T-cell (primary cell): ENCODE measurements around the gene FPGS. TPM values are rescaled to one million over a fixed set of nuclear protein-coding genes. Genes with fewer than 3 reads are reported as not detected.

Source experiments
- ATAC-seq, 4 experiments: fragments of 200-7000 bp in 3 of 4; fragments of 150-1000 bp in 1 of 4; cut with Tn5 transposase; replicated peaks in 1 of 4; 1 replicate in 3 of 4; 2 replicates in 1 of 4; pipeline ENCODE4 v1.10.0; 2021; ENCODE audit warnings: moderate library complexity in 3 of 4, mild to moderate bottlenecking in 2 of 4, moderate number of reproducible peaks in 1 of 4
- CTCF ChIA-PET, 2 donors: fragments of 300-600 bp; sonication (Branson Sonifier 250); formaldehyde crosslinking; loops; one replicate each; lab custom pipeline; 2022; ENCODE audit warnings: antibody characterized with exemption in 2 of 2; lab: Charles Lee
- POLR2A ChIA-PET, 2 donors: fragments of 300-600 bp; sonication (Branson Sonifier 250); formaldehyde crosslinking; loops; one replicate each; lab custom pipeline; 2022; ENCODE audit warnings: antibody characterized with exemption in 2 of 2; lab: Charles Lee
- DNase-seq, 35 experiments: peaks; one replicate each; pipeline versions ENCODE4 v3.0.0 to v3.0.0-alpha.2; 2013 to 2023
- H3K27ac ChIP-seq: one replicate; pipeline ENCODE4 v1.5.1; 2013; ENCODE audit warnings: low read length
- H3K27me3 ChIP-seq, 2 experiments: replicated peaks in 1 of 2; 1 replicate in 1 of 2; 2 replicates in 1 of 2; pipeline versions ENCODE4 v1.6.1 to v1.7.0; 2013; ENCODE audit warnings: low read length in 1 of 2, mixed read lengths in 1 of 2; ENCODE audit not compliant: control insufficient read depth in 2 of 2, insufficient read depth in 2 of 2; ENCODE audit errors: extremely low read depth in 1 of 2
- H3K36me3 ChIP-seq, 2 donors: 1 replicate in 1 of 2; 2 replicates in 1 of 2; pipeline versions ENCODE4 v1.6.1 to v1.7.0; 2013; ENCODE audit warnings: low read length in 1 of 2; ENCODE audit not compliant: control insufficient read depth in 2 of 2, insufficient read depth in 1 of 2; ENCODE audit errors: extremely low read depth in 1 of 2
- H3K4me1 ChIP-seq, 2 experiments: 1 replicate in 1 of 2; 2 replicates in 1 of 2; pipeline versions ENCODE4 v1.6.1 to v1.7.0; 2013; ENCODE audit warnings: low read length in 2 of 2, mixed read lengths in 1 of 2; ENCODE audit not compliant: insufficient read depth in 2 of 2, control insufficient read depth in 1 of 2; ENCODE audit errors: extremely low read depth in 1 of 2
- H3K4me3 ChIP-seq, 2 donors: 1 replicate in 1 of 2; 2 replicates in 1 of 2; pipeline versions ENCODE4 v1.5.1 to v1.7.0; 2013; ENCODE audit warnings: mild to moderate bottlenecking in 2 of 2, low read length in 1 of 2, moderate library complexity in 1 of 2; ENCODE audit not compliant: control insufficient read depth in 1 of 2; ENCODE audit errors: extremely low read depth in 1 of 2
- H3K9me3 ChIP-seq: 2 replicates; pipeline ENCODE4 v1.7.0; 2013
- H3K27ac Mint-ChIP-seq, 2 donors: one replicate each; pipeline ENCODE4 v1.8.0; 2020 to 2021; ENCODE audit warnings: mild to moderate bottlenecking in 2 of 2, mixed read lengths in 2 of 2
- H3K27me3 Mint-ChIP-seq, 2 donors: one replicate each; pipeline ENCODE4 v1.8.0; 2021 to 2022; ENCODE audit warnings: mixed read lengths in 2 of 2
- H3K36me3 Mint-ChIP-seq: one replicate; pipeline ENCODE4 v1.8.0; 2021; ENCODE audit warnings: mixed read lengths
- H3K4me1 Mint-ChIP-seq, 3 donors: one replicate each; pipeline ENCODE4 v1.8.0; 2020 to 2022; ENCODE audit warnings: mixed read lengths in 3 of 3, mild to moderate bottlenecking in 1 of 3
- H3K4me3 Mint-ChIP-seq, 3 donors: one replicate each; pipeline ENCODE4 v1.8.0; 2020 to 2022; ENCODE audit warnings: mild to moderate bottlenecking in 3 of 3, mixed read lengths in 3 of 3, moderate library complexity in 3 of 3
- H3K9me3 Mint-ChIP-seq, 3 donors: one replicate each; pipeline ENCODE4 v1.8.0; 2020 to 2022; ENCODE audit warnings: mixed read lengths in 3 of 3
- WGBS: methylation state at CpG from one replicate; pipeline ENCODE4 v1.1.5; 2013; ENCODE audit warnings: missing lambda C conversion rate; ENCODE audit not compliant: insufficient coverage; 5-methylcytosine and 5-hydroxymethylcytosine counted together
- total RNA-seq, 35 experiments: library from RNA in 6 of 35; stranded (reverse) in 6 of 35; fragments of 120-200 nt in 1 of 35; gene quantifications; one replicate each; pipeline versions ENCODE4 v1.2.1 to v1.2.4 and lab custom pipeline; 2013 to 2026

Gene FPGS
- total RNA-seq, 5 donors from 2014 or later (not counting 1 experiment from before 2014, with no cell fraction given) = 78.4 to 151 (median 139) TPM

- no peaks in the 10 kb centered on the region for H3K27me3 ChIP-seq
- H3K4me1 Mint-ChIP-seq = no peaks in the 10 kb centered on the region
- no peak overlapping the region for H3K27ac Mint-ChIP-seq
- WGBS = 95% methylated on average over 24 of the region's 33 CpGs
- no peaks in the 10 kb centered on the region for H3K9me3 Mint-ChIP-seq
- H3K27ac ChIP-seq = no peak overlapping the region
- H3K36me3 ChIP-seq = peaks cover 40 to 58% of the 10 kb centered on the region in 2 donors
- CTCF ChIA-PET = no interaction called here
- H3K4me1 ChIP-seq = no peaks in the 10 kb centered on the region
- DNase-seq = no peak
- no peaks in the 10 kb centered on the region for H3K27me3 Mint-ChIP-seq
- peaks cover 23% of the 10 kb centered on the region for H3K36me3 Mint-ChIP-seq
- no peak overlapping the region for H3K4me3 Mint-ChIP-seq
- POLR2A ChIA-PET = no interaction called here
- no peak overlapping the region for H3K4me3 ChIP-seq
- H3K9me3 ChIP-seq = no peaks in the 10 kb centered on the region
- ATAC-seq = no peak
Measured at GRCh38 chr9:127815512-127816361, 13.1 kb downstream of the FPGS start.

GRCh38 chr9:127816362-127816725, 13.7 kb downstream of the FPGS start:
- Mint-ChIP-seq H3K27me3 (no peaks in the 10 kb centered on the region), H3K27ac (no peak overlapping the region), H3K4me1 (no peaks in the 10 kb centered on the region), H3K36me3 (peaks cover 23% of the 10 kb centered on the region), H3K9me3 (no peaks in the 10 kb centered on the region), H3K4me3 (no peak overlapping the region)
- H3K27me3 ChIP-seq = no peaks in the 10 kb centered on the region
- H3K4me3 ChIP-seq = no peak overlapping the region
- ATAC-seq = no peak
- H3K4me1 ChIP-seq = no peaks in the 10 kb centered on the region
- H3K9me3 ChIP-seq = no peaks in the 10 kb centered on the region
- no CpG with 5 or more reads among the region's 3 CpGs for WGBS
- H3K36me3 ChIP-seq = peaks cover 40 to 55% of the 10 kb centered on the region in 2 donors
- no peak overlapping the region for H3K27ac ChIP-seq
- CTCF ChIA-PET = no interaction called here
- no peak for DNase-seq
- POLR2A ChIA-PET = no interaction called here

- peak overlapping the region in 1 of 2 donors; percentile 64 for H3K27ac Mint-ChIP-seq
- peaks cover 22% of the 10 kb centered on the region for H3K36me3 Mint-ChIP-seq
- H3K9me3 Mint-ChIP-seq = no peaks in the 10 kb centered on the region
- H3K4me3 Mint-ChIP-seq = no peak overlapping the region
- ATAC-seq (no peak), DNase-seq (no peak)
- 97% methylated on average over 6 of the region's 8 CpGs for WGBS
- H3K27me3 Mint-ChIP-seq = no peaks in the 10 kb centered on the region
- Histone ChIP-seq H3K4me3 (no peak overlapping the region), H3K27me3 (no peaks in the 10 kb centered on the region), H3K4me1 (no peaks in the 10 kb centered on the region), H3K36me3 (peaks cover 40 to 52% of the 10 kb centered on the region in 2 donors), H3K27ac (no peak overlapping the region), H3K9me3 (no peaks in the 10 kb centered on the region)
- POLR2A ChIA-PET = no interaction called here
- no peaks in the 10 kb centered on the region for H3K4me1 Mint-ChIP-seq
- CTCF ChIA-PET = no interaction called here
Measured at GRCh38 chr9:127816728-127817127, 14.0 kb downstream of the FPGS start.

GRCh38 chr9:127817881-127818434, 15.3 kb downstream of the FPGS start:
- Mint-ChIP-seq H3K36me3 (peaks cover 15% of the 10 kb centered on the region), H3K4me3 (no peak overlapping the region), H3K9me3 (no peaks in the 10 kb centered on the region), H3K4me1 (no peaks in the 10 kb centered on the region), H3K27me3 (no peaks in the 10 kb centered on the region), H3K27ac (peak overlapping the region; percentile 23 to 36)
- no peaks in the 10 kb centered on the region for H3K4me1 ChIP-seq
- H3K27ac ChIP-seq = no peak overlapping the region
- POLR2A ChIA-PET = no interaction called here
- no peak overlapping the region for H3K4me3 ChIP-seq
- H3K9me3 ChIP-seq = no peaks in the 10 kb centered on the region
- H3K27me3 ChIP-seq = no peaks in the 10 kb centered on the region
- DNase-seq (no peak), ATAC-seq (peak in 1 of 4 experiments; percentile 25)
- H3K36me3 ChIP-seq = peaks cover 33 to 41% of the 10 kb centered on the region in 2 donors
- WGBS = 93% methylated on average over 15 of the region's 17 CpGs
- CTCF ChIA-PET = no interaction called here

- Histone ChIP-seq H3K4me3 (no peak overlapping the region), H3K36me3 (peaks cover 28 to 35% of the 10 kb centered on the region in 2 donors), H3K9me3 (no peaks in the 10 kb centered on the region), H3K27me3 (no peaks in the 10 kb centered on the region), H3K4me1 (no peaks in the 10 kb centered on the region), H3K27ac (no peak overlapping the region)
- H3K4me3 Mint-ChIP-seq = no peak overlapping the region
- 100% methylated on average over 2 of the region's 11 CpGs for WGBS
- ChIA-PET CTCF (interaction anchor here in 1 of 2 donors (0.7 kb wide), 1 partner anchor 299 kb away, joined by 3 read pairs; no protein-coding TSS in a partner anchor), POLR2A (no interaction called here)
- H3K9me3 Mint-ChIP-seq = no peaks in the 10 kb centered on the region
- DNase-seq = no peak
- no peaks in the 10 kb centered on the region for H3K27me3 Mint-ChIP-seq
- no peaks in the 10 kb centered on the region for H3K4me1 Mint-ChIP-seq
- peaks cover 13% of the 10 kb centered on the region for H3K36me3 Mint-ChIP-seq
- peak overlapping the region in 1 of 2 donors; percentile 43 for H3K27ac Mint-ChIP-seq
- no peak for ATAC-seq
Measured at GRCh38 chr9:127818574-127818973, 15.9 kb downstream of the FPGS start.

- H3K27ac Mint-ChIP-seq = no peak overlapping the region
- no peaks in the 10 kb centered on the region for H3K9me3 Mint-ChIP-seq
- ChIA-PET CTCF (no interaction called here), POLR2A (no interaction called here)
- Histone ChIP-seq H3K9me3 (no peaks in the 10 kb centered on the region), H3K4me1 (no peaks in the 10 kb centered on the region), H3K4me3 (no peak overlapping the region), H3K27me3 (no peaks in the 10 kb centered on the region), H3K27ac (no peak overlapping the region), H3K36me3 (peaks cover 4 to 12% of the 10 kb centered on the region in 2 donors)
- DNase-seq (no peak), ATAC-seq (no peak)
- WGBS = 83% methylated on average over 1 of the region's 4 CpGs
- H3K36me3 Mint-ChIP-seq = peaks cover 16% of the 10 kb centered on the region
- peaks cover 0 to 3% (median 0%) of the 10 kb centered on the region in 3 donors for H3K4me1 Mint-ChIP-seq
- no peaks in the 10 kb centered on the region for H3K27me3 Mint-ChIP-seq
- no peak overlapping the region for H3K4me3 Mint-ChIP-seq
Measured at GRCh38 chr9:127822108-127822507, 19.4 kb downstream of the FPGS start.
